HTERT RPE-1 (cell line): Measurements from ENCODE around the gene RIMS3.

Experiments used
- in situ Hi-C: fragments of 300-500 bp; cut with MboI; formaldehyde crosslinking; loops from 4 replicates; pipeline ENCODE4 v1.14.3; 2020; ENCODE audit warnings: low sequenced_read_pairs

RIMS3 gene

DNA sequence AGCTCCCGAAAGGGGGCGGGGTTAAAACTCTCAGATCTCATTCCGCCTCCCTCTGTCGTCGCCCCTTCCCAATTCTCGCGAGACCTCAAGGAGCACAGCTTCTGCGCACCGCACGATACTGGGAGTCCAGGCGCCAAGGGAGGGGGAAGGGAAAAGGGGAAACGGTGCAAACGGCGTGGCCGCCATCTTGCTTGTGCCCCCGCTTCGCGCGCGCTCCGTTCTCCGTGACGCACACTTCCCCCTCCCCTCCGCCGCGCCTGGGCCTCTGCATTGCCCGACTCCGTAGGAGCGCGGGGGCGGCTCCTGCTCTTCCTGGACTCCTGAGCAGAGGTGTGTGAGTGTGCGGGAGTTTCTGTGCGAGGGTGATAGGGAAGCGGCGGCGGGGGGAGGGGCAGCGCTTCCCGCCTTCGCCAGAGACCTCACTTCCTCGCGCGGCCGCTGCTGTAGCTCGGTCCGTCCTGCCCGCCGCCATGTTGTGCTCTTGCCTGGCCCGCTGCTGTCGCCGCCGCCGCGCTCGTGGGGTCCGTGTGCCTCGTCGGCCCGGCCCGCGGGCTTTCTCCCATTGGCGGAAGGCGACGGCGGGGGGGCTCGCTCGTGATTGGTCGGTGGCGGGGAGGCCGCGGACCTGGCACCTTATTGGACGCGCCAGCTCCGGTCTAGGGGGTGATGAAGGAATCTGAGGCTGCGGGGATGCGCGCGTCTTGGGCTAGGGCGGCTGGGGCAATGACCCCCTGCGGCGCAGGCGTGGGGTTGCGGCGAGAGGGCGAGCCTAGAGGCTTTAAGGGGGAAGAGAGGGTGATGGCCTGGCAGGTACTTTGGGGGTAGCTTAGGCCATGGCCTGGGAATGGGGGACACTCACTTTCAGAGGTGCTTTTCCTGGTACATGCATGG lies 26.3 kb upstream of the RIMS3 start, which contains the start of gene NFYC:
Gene NFYC (plus strand): TSS at position 167 of the 891 bp plus-strand sequence. CDS start 47,140 bp downstream, outside the sequence.
- in situ Hi-C loops, result no loop called here

DNA sequence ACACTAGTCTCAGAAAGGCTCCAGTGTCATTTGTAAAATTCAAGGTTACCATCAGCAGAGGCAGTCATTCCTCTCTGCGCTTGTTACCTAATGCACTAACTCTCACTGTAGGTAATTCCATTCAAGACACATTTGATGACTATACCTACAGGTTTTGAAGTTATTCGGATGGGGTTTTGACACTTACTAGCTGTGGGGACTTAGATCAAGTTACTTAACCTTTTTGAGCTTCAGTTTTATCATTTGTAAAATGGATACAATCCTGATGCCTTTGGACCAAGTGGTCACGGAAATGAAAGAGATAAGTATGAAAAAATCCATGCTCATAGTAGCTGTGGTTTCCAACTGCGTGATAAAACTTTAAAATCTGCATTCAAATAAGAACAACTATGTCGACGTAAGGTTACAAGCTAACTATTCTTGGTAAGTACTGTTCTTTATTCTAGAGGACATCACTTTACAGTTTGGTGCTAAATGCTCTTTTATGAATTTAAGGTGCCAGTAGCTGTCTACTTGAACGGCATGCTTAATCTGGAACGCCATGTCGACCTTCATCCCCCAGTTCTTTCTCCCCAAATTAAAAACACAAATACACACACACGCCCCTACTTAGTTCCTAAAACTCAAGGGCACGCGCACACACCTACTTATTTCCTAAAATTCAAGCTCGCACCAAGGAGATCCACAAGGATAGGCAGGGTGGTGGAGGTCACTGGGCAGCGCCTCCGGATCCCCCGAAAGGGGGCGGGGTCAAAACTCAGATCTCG lies 25.5 kb upstream of the RIMS3 start:
- in situ Hi-C loops, result no loop called here

DNA sequence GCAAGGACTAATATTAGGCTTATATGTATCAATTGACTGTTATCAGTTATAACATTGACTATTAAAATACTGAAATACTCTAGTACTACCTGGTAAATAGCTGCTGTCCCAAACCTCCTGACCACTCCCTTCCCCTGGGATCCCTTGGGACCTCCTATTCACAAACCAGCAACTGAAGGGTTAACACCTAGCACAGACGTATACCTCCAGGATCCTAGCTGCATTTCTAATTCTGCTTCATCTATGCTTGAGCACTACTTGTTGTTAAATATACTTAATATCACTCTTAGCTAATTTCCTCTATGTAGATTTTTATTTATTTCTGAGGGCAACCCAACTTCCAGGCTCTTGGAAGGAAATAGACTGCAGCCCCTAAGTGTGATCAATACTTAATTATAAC lies 24.3 kb upstream of the RIMS3 start:
- in situ Hi-C loops, result no loop called here

DNA sequence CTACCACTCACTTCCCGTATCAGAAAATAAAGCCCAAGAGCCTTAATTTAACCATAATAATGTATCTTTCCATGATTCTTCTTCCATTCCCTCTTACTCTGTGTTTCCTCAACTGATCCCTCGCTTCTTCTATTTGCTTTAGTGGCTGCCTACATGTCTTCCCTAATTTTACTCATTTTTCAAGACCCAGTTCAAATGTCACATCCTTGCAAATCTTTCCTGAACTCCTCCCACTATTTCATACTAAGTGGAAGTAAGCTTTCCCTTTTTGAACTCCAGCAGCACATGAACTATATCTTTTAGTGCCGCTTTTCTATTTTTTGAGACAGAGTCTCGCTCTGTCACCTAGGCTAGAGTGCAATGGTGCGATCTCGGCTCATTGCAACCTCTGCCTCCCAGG lies 22.2 kb upstream of the RIMS3 start:
- in situ Hi-C loops, result no loop called here

DNA sequence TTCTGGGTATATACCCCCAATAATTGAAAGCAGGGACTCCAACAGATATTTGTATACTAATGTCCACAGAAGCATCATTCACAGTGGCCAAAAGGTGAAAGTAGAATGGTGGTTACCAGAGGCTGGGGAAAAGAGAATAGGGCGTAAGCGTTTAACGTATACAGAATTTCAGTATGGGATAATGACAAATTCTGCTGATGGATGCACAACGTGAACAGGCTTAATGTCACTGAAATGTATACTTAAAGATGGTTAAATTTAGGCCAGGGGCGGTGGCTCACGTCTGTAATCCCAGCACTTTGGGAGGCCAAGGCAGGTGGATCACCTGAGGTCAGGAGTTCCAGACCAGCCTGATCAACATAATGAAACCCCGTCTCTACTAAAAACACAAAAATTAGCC lies 21.6 kb upstream of the RIMS3 start:
- in situ Hi-C loops, result no loop called here

DNA sequence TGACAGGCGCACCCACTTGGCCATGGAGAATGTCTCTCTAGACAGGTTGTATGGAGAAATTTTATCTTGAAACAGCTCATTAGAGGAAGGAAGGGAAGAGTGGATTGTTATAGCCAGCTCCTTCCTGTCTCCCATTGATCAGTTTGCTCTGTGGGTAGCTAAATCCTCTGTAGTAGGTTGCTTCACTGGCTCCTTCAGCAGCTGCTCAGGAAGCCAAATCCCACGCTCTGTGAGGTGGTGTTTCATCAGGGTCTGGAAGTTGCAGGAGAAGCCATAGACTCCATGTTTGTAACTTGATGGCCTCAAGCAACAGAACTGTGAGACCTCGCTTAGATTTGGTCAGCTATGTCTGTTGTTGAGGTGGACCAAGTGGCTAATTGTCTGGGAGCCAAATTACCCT lies 19.2 kb upstream of the RIMS3 start:
- in situ Hi-C loops, result no loop called here

DNA sequence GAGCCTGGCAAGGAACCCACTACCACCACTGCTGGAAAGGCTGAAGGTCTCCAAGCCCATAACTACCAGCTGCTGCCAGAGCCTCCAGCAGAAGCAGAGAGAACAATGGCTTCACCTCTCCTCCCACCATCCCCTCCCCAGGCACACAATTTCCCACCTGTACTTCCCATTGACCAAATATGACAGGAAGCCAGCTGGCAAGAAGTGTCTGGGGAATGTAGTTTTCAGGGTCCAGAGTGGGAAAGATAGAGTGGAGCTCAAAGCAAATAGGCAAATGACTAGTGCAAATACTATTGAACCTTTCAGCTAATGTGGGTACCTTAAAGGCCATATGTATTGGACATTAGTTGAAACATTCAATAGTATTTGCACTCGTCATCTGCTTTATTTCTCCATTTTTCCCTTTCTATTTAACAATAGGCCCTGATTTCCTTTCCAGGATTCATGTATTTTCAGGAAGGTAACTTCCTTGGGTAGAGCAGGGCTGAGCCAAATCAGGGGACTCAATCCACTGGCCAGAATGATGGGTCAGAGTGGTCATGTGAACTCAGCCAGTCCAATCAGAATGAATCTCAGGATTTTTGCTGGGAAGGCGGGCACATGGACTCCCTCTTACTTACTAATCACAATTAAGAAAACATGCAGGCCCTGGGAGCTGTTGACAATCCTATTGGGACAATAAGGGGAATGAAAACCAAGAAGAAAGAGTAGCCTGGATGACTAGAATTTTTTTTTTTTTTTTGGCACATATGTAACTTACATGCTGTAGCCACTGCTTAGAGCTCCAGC lies 13.9 kb upstream of the RIMS3 start:
- in situ Hi-C loops, result no loop called here

DNA sequence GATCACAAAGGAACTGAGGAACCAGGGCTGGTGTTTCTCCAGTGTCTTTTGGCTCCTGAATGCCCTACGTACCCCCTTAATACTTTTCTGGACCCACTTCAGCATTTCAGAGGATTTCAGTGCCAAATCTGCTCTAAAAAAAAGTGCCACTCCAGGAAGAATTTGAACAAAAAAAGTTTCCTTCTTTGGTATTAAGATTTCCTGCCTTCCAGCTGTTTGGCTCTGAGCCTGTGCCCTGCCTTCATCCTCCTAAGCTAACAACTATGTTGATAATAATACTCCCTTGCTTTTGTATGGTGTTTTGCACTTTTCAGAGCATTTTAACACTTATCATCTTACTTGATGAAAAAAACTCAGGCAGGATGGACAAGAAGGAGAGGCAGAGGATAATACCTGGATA lies 11.0 kb upstream of the RIMS3 start:
- in situ Hi-C loops, result no loop called here

DNA sequence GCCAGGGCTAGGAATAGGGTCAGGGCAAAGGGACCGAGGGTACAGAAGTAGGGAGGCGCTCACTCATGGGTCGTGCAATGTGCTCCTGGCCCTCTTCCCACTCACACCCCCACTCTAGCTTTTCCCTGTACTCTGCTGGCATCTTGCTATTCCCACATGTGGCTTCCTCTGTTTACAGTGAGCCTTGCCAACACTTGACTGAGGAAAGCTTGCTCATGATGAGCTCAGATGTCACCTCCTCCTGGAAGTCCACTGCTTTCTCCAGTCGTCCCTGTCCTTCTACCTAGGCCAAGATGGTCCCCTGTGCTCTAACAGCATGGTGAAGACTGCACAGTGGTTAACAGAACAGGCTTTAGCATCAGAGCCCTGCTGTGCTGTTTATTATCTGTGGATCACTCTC lies 8.0 kb upstream of the RIMS3 start:
- in situ Hi-C loops, result no loop called here

DNA sequence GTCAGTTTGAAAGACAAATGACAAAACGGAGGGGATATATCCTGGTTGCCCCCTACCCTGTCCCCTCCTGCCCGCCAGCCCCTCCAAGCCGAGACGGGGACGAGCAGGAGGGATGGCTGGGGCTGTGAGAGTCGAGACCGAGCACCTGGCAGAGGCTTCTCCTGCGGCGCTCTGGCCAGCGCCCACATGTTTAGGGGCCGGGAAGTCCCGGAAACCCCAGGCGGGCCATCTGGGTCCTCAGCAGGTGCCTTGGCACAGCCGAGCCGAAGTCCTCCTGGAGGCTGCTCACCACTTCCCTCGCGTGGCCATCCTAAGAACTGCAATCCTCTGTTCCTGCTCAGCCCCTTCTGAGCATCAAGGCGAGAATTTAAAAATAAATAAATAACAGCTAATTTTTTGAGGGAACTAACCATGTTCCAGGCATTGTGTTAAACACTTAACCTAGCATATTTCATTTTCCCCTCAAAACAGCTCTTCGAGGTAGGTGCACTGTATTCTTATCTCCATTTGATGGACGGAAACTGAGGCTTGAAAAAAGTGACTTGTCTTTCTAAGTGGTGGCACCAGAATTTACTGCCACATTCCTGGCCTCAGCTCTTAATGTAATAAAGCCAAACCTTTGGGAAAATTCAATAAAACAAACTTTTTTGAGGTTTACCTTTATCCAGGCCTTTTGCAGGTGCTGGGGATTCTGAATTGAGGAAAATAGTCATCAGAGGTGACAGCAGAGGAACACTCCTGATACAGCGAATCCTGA lies 3.5 kb upstream of the RIMS3 start:
- in situ Hi-C loops, result no loop called here

DNA sequence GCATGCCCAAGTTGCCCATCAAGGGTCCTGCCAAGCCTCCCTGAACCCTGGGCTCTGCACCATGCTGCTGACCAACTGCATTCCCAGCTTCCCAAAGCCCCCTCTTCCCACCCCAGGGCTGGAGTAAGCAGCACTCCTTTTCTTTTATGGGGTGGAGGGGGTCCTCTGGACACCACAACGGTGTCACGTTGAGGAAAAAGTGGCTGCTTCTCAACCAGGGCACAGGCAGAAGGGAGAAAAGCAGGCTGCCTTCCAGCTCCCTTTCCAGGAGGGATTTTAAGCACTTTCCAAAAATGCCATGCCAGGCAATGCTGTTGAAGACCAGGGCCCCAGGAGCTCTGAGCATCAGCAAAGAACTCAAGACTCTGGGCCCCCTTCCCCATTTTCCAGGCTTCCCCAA lies 691 bp downstream of the RIMS3 start:
- in situ Hi-C loops, result no loop called here

DNA sequence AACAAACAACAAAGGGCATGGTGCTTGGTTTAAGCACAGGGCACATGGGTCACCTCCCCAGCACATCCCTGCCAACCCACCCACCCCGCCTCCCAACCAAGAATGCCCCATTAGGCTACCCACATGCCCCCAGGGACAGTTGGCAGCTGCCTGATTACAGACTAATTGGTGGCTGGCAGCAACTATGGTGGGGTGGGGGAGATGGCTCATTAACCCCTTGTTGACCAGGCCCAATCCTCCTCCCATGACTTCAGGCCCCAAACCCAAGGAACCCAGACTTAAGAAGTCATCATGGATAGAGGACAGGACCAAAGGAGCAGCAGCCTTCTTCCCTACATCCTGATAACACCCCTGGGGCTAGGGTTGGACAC lies 1.3 kb downstream of the RIMS3 start:
- in situ Hi-C loops, result no loop called here

DNA sequence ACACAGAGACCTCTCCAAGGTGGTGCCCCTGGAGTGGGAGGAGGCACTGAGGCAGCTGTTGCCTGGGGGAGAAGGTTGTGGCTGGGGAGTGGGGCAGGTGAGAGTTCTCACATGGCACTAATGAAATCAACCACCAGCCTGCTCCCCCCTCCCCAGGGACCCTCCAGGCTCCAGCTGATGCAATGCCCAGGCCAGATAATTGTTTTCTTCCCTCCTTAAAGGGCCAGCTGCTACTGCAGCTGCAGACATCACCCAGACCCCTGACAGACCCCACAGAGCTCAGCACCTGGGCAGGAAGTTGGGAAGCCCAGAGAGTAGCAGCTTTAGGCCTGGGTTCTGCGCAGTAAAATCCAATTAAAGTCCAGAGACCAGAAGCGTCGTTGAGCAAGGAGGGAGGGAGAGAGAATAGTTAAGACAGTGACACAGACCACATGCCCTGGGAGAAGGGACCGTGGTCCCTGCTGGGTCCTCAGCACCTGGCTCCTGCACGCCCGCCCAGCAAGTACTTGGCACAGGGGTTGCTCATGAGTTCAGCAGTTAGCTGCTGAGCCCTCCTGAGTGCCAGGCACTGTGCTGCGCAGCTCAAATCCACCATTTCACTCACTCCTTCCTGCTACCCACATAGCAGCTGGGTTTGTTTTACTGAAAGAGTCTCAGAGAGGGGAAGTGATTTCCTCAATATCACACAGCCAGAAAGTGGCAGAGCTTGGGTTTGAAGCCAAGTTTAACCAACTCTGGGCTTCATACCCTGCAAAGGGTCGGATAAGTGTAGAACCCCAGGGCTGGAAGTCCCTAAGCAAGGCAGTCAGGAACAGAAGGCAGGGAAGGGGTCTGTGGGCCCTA lies 1.9 kb downstream of the RIMS3 start:
- in situ Hi-C loops, result no loop called here

DNA sequence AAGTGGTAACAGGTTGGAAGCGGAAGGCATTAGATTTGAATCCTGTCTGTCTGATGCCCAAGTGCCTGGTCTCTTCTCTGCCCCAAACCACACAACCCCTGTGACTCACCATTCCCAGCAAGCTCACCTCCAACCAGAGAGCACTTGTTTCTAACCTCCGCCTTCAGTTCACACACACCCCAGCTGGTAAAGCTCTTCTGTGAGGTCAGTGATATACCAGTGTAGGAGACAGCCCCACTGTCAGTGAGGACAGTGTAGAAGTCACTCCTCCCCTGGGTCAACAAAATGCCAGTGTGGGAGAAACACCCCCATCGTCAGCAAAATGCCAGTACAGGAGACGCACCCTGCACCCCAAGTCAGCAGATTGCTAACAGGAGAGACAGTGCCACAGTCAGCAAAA lies 2.6 kb downstream of the RIMS3 start:
- in situ Hi-C loops, result no loop called here

DNA sequence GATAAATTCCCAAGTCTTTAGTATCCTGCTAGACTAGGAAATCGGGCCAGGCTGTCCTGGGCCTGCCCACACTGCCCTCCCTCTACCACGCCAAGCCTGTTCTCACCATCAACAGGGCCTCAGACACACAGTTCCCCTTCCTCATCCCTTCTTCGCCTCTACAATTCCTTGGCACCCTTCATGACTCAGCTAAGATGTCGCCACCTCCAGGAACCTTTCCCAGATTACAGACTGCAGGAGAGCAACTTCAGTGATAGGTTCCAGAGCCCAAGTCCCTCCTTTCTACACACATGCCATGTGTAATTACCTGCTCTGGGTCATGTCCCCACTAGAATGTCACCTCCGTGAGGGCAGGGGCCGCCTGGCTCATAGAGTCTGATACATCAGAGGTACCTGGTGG lies 3.3 kb downstream of the RIMS3 start:
- in situ Hi-C loops, result no loop called here

DNA sequence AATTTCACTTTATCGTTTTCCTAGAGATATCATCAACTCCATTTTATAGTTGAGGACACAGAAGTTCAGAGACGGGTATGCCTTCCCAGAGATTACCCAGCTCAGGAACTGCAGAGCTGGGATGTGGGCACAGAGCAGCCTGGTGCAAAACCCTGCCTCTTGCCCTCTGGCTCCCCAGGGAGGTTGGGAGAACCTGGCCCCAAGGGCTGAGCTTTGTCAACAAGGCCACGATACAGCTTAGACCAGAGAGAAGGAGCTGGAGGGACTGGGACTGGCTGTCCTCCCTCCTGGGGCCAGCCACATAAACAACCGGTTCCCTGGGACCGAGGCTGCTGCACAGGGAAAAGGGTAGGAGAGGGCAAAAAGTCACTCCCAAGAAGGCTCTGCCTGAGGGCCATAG lies 3.8 kb downstream of the RIMS3 start:
- in situ Hi-C loops, result no loop called here

DNA sequence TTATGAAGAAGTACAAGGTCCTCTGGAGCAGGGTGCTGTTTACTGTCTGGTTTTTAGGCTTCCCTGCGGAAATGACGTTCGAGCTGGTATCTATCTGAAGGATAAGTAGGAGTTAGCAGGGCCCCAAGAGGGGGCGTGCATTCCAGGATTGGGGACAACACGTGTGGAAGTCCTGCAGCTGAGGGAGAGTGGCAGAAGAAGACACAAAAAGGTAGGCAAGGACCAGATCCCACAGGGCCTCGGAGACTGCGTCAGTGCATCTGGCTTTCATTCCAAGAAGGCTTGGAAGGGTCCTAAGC lies 5.9 kb downstream of the RIMS3 start:
- in situ Hi-C loops, result no loop called here

DNA sequence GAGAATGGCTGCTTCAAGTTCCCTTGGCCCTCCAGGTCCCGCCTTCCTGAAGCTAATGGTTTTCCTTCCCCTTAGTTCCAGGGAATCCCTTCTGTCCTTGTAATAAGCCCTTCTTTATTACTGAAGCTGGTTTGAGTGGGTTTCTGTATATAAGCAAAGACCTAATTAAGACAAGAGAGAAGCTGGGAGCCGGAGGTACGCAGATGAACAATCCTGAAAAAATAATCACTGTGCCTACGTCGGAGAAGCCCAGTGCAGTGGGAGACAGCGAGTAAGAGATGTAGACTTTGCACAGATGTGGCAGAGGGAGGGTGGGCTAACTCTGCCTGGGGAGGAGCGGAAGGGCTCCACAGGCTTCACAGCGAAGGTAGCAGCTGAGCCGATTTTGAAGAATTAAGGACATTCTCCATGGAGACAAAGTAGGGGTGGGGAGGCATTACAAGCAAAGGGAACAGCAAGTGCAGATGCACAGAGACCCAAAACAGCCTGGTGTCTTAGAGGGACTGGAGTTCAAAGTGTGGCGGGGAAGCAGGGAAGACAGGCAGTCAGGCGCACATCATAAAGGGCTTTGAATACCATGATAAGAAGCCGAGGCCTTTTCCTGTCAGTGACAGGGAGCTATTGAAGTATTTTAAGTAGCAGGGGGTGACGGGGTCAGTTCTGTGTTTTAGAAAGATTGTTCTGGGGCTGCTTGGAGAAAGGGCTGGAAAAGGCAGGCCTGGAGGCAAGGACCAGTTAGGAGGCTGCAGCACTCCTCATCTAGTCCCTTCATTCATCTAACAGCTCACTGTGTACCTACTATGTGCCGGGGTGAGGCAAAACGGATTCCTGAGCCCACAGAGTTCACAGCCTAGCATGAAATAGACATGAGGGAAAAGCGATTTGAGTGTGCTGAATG lies 6.5 kb downstream of the RIMS3 start:
- in situ Hi-C loops, result no loop called here

DNA sequence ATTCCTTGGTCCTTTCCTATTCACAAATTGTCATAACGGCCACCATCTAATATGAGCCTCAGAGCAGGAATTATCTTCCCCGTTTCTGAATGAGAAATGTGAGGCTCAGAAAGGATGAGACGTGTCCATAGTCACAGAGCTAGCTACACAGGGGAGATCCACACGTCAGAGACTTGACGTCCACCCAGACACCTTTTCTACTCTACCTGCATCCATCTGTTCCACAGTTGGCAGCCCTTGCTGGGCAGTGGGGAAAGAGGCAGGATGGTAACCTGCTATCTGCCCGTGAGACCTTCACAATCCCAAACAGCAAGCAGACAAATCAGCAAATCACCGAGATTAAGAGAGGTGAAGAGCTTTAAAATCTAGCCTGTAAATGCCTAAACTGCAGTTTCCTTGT lies 8.4 kb downstream of the RIMS3 start:
- in situ Hi-C loops, result no loop called here
